Astrocyte of the cerebellum (primary cell): ENCODE measurements around the gene NSUN7.

Experiments used
- DNase-seq: peaks from one replicate; pipeline ENCODE4 v3.0.0-alpha.2; 2011; ENCODE audit warnings: low read depth
- H3K4me3 ChIP-seq: 2 replicates; pipeline ENCODE4 v1.5.1; 2011; ENCODE audit warnings: mild to moderate bottlenecking, low read depth, low read length, moderate library complexity
- in situ Hi-C: cut with HindIII; loops from 2 replicates; pipeline ENCODE4 v1.10.0; 2017; ENCODE audit warnings: low sequenced_read_pairs
- TF ChIP-seq, protein P1 (sequence below): IDR thresholded peaks from 2 replicates; pipeline ENCODE4 v1.5.1; 2012; ENCODE audit warnings: low read length, low read depth, moderate library complexity, mild to moderate bottlenecking; ENCODE audit errors: missing control alignments

NSUN7 gene

DNA sequence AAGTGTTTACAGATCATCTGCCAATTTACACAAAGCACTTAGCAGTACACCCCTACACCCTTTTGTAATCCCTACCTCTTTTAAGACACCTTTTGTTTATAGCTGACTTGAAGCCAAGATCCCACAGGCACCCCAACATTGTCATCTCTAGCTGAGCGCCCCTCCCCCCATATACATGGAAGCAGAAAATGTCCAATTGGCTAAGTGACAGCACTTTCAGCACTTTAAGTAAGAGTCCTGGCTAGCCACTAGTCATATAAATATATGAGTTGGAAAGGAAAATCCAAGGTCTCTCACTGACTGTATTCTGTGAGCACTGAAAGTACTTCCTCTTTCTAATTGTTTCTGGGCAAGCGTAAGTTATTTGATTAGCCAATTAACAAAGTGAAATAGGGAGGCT is 108.2 kb downstream of the NSUN7 start:
- TF ChIP-seq, protein P1, sequence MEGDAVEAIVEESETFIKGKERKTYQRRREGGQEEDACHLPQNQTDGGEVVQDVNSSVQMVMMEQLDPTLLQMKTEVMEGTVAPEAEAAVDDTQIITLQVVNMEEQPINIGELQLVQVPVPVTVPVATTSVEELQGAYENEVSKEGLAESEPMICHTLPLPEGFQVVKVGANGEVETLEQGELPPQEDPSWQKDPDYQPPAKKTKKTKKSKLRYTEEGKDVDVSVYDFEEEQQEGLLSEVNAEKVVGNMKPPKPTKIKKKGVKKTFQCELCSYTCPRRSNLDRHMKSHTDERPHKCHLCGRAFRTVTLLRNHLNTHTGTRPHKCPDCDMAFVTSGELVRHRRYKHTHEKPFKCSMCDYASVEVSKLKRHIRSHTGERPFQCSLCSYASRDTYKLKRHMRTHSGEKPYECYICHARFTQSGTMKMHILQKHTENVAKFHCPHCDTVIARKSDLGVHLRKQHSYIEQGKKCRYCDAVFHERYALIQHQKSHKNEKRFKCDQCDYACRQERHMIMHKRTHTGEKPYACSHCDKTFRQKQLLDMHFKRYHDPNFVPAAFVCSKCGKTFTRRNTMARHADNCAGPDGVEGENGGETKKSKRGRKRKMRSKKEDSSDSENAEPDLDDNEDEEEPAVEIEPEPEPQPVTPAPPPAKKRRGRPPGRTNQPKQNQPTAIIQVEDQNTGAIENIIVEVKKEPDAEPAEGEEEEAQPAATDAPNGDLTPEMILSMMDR, result no peak
- no peak for DNase-seq
- H3K4me3 ChIP-seq, result no peak overlapping the region
- in situ Hi-C loops, result no loop called here

DNA sequence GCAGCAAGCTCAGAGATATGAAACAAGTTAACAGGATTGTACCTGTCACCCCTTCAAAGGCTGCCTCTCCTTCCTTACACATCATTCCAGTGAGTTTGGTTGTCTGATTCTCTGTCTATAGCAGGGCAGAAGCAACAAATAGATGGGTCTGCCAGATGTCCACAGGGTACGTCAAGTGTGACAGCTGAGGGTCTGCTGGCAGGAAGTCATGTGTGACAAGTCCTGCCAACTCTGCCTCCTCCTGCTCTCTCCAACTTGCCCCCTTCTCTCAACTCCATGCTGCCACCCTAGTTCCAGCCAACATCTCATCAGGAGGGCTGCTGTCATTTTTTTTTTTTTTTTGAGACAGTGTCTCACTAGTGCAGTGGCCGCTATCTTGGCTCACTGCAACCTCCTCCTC is 109.2 kb downstream of the NSUN7 start:
- H3K4me3 ChIP-seq, result no peak overlapping the region
- in situ Hi-C loops, result no loop called here
- TF ChIP-seq, protein P1, result no peak
- DNase-seq, result no peak
